ENCODE data around the gene RNASEH1.

DNA sequence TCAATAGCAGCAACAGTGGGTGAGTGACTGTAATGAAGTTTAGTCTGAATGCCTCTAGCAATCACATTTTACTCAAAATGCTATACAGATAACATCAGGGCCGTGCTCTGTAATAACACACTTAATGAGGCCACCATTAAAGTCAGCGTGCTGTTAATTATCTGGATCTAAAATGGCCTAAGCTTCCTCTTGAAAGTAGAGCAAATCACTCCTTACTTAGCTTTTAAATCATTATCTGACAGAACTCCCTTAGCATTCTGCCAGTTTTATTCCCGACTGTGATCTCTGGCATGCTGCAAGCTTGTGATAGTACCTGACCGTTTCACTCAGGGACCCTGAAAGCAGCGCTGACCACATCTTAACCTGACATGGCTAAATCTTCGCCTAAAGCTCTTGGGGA is 25.9 kb upstream of the RNASEH1 start:
- TF ChIP-seq, protein P1, sequence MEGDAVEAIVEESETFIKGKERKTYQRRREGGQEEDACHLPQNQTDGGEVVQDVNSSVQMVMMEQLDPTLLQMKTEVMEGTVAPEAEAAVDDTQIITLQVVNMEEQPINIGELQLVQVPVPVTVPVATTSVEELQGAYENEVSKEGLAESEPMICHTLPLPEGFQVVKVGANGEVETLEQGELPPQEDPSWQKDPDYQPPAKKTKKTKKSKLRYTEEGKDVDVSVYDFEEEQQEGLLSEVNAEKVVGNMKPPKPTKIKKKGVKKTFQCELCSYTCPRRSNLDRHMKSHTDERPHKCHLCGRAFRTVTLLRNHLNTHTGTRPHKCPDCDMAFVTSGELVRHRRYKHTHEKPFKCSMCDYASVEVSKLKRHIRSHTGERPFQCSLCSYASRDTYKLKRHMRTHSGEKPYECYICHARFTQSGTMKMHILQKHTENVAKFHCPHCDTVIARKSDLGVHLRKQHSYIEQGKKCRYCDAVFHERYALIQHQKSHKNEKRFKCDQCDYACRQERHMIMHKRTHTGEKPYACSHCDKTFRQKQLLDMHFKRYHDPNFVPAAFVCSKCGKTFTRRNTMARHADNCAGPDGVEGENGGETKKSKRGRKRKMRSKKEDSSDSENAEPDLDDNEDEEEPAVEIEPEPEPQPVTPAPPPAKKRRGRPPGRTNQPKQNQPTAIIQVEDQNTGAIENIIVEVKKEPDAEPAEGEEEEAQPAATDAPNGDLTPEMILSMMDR (IDR thresholded peaks at IDR 0.05), result no peak
- no peak for TF ChIP-seq POLR2A (IDR thresholded peaks at IDR 0.05)
